ENCODE data around the gene PRKAR2A.

DNA sequence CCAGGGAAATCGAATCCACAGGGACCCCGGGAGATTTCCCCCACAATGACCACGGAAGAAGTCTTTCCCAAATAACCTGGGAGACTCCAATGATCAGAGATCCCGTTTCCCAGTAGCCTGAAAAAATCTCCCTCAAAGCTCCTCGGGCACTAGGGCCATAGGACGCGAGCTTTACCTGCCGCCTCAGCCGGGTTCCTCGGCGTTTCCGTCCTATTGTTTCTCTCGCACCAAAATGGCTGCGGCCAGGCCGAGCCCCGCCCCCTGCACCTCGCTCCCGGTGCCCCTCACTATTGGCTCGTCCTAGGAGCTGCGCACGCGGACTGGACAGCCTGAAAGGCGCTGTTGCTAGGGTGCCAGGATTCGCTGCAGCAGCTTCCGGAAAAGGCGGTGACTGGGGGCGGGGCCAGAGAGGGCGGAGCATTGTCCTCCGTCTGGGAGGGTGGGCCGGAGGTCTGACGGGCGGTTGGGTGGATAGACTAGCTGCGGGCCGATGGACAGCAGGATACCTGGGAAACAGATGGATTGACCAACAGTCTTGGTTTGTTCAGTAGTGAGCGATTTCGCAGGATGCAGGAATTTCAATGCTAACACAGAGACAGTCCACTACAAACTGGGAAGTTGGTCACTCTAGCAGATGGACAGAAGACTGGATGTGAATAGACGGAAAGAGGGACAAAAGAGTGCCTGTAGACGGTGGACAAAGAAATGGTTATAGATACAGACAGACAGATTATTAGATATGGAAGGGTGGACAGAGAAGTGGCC, 130.5 kb downstream of the PRKAR2A start, which contains the start of gene IP6K2:
- TF ChIP-seq, protein P1, sequence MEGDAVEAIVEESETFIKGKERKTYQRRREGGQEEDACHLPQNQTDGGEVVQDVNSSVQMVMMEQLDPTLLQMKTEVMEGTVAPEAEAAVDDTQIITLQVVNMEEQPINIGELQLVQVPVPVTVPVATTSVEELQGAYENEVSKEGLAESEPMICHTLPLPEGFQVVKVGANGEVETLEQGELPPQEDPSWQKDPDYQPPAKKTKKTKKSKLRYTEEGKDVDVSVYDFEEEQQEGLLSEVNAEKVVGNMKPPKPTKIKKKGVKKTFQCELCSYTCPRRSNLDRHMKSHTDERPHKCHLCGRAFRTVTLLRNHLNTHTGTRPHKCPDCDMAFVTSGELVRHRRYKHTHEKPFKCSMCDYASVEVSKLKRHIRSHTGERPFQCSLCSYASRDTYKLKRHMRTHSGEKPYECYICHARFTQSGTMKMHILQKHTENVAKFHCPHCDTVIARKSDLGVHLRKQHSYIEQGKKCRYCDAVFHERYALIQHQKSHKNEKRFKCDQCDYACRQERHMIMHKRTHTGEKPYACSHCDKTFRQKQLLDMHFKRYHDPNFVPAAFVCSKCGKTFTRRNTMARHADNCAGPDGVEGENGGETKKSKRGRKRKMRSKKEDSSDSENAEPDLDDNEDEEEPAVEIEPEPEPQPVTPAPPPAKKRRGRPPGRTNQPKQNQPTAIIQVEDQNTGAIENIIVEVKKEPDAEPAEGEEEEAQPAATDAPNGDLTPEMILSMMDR (IDR thresholded peaks at IDR 0.05; ENCODE audit: poor library complexity, severe bottlenecking) = no peak
- TF ChIP-seq POLR2AphosphoS5 (IDR thresholded peaks at IDR 0.05) (peak; percentile 99), SMC3 (conservative IDR thresholded peaks at IDR 0.05; ENCODE audit: poor library complexity) (peak; percentile 40), TAF1 (IDR thresholded peaks at IDR 0.05; ENCODE audit: low read depth) (peak; percentile 93), RAD21 (conservative IDR thresholded peaks at IDR 0.05) (no peak)
- TF ChIP-seq, protein P2, sequence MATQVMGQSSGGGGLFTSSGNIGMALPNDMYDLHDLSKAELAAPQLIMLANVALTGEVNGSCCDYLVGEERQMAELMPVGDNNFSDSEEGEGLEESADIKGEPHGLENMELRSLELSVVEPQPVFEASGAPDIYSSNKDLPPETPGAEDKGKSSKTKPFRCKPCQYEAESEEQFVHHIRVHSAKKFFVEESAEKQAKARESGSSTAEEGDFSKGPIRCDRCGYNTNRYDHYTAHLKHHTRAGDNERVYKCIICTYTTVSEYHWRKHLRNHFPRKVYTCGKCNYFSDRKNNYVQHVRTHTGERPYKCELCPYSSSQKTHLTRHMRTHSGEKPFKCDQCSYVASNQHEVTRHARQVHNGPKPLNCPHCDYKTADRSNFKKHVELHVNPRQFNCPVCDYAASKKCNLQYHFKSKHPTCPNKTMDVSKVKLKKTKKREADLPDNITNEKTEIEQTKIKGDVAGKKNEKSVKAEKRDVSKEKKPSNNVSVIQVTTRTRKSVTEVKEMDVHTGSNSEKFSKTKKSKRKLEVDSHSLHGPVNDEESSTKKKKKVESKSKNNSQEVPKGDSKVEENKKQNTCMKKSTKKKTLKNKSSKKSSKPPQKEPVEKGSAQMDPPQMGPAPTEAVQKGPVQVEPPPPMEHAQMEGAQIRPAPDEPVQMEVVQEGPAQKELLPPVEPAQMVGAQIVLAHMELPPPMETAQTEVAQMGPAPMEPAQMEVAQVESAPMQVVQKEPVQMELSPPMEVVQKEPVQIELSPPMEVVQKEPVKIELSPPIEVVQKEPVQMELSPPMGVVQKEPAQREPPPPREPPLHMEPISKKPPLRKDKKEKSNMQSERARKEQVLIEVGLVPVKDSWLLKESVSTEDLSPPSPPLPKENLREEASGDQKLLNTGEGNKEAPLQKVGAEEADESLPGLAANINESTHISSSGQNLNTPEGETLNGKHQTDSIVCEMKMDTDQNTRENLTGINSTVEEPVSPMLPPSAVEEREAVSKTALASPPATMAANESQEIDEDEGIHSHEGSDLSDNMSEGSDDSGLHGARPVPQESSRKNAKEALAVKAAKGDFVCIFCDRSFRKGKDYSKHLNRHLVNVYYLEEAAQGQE (IDR thresholded peaks at IDR 0.05; ENCODE audit: borderline replicate concordance) = peak; percentile 92
